Esophagus mucosa (tissue), 1 donor: ENCODE results near the gene PPIAL4G. TPM values are rescaled to one million over a fixed set of nuclear protein-coding genes. Genes with fewer than 3 reads are reported as not detected.

Experiments used
- total RNA-seq: library from RNA; stranded (reverse); gene quantifications from one replicate; pipeline ENCODE4 v1.2.4, GENCODE V29; 2023
- donor health status: DM: yes; HTN: yes; CAD: no.

The PPIAL4G gene
- total RNA-seq, 1 donor from 2014 or later, result not detected

Other genes with a start within 250 kb of the PPIAL4G start
- 24.5 TPM for gene NBPF14, start 112.7 kb upstream of the PPIAL4G start, total RNA-seq